HEK293T (cell line): ENCODE measurements around the gene UTP4.

Experiments used
- ELF4 ChIP-seq: fragments of 450-650 bp; IDR thresholded peaks from 2 replicates; pipeline ENCODE4 v1.6.1; 2017; ENCODE audit warnings: antibody characterized with exemption
- ZNF384 ChIP-seq: fragments of 450-650 bp; IDR thresholded peaks from 2 replicates; pipeline ENCODE4 v1.6.1; 2016

DNA sequence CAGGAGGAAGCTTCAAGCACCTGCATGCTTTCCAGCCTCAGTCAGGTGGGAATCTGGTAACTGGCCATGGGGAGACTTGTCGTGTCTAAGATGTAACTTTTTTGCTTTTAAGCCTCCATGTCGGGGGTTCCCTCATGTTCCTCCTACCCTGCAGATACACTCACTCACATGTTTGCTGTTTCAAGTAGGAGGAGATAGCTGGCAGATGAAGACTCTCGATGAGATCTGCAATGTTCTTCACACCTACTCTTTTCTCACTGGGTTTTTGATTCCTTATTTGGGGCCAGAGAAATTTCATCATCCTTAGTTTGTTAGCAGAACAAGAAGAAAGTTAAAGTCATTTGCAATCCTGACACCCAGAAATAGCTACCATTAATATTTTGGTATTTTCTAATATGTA is 24.7 kb downstream of the UTP4 start:
- TF ChIP-seq ZNF384 (no peak), ELF4 (no peak)
